ENCODE data around the gene CPZ.

GRCh38 chr4:8564595-8564994 is 28.0 kb upstream of the CPZ start:
- no peak for TF ChIP-seq POLR2A (IDR thresholded peaks at IDR 0.05)
- TF ChIP-seq, protein P1, sequence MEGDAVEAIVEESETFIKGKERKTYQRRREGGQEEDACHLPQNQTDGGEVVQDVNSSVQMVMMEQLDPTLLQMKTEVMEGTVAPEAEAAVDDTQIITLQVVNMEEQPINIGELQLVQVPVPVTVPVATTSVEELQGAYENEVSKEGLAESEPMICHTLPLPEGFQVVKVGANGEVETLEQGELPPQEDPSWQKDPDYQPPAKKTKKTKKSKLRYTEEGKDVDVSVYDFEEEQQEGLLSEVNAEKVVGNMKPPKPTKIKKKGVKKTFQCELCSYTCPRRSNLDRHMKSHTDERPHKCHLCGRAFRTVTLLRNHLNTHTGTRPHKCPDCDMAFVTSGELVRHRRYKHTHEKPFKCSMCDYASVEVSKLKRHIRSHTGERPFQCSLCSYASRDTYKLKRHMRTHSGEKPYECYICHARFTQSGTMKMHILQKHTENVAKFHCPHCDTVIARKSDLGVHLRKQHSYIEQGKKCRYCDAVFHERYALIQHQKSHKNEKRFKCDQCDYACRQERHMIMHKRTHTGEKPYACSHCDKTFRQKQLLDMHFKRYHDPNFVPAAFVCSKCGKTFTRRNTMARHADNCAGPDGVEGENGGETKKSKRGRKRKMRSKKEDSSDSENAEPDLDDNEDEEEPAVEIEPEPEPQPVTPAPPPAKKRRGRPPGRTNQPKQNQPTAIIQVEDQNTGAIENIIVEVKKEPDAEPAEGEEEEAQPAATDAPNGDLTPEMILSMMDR (IDR thresholded peaks at IDR 0.05), result no peak

All from heart left ventricle (tissue), 13 donors.